ENCODE measurements around the gene AP5S1. TPM values are rescaled to one million over a fixed set of nuclear protein-coding genes. Genes with fewer than 3 reads are reported as not detected.

Gene AP5S1, protein sequence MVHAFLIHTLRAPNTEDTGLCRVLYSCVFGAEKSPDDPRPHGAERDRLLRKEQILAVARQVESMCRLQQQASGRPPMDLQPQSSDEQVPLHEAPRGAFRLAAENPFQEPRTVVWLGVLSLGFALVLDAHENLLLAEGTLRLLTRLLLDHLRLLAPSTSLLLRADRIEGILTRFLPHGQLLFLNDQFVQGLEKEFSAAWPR
- total RNA-seq (2021) = 3.9 and 4.1 TPM in 2 replicates
- long read RNA-seq, full-length matches to known transcripts = 15 of 16 reads
- long read RNA-seq, partial matches to known transcripts = 1 of 16 reads
- long read RNA-seq, other reads (novel, unspliced or antisense) = 0 of 16 reads

DNA sequence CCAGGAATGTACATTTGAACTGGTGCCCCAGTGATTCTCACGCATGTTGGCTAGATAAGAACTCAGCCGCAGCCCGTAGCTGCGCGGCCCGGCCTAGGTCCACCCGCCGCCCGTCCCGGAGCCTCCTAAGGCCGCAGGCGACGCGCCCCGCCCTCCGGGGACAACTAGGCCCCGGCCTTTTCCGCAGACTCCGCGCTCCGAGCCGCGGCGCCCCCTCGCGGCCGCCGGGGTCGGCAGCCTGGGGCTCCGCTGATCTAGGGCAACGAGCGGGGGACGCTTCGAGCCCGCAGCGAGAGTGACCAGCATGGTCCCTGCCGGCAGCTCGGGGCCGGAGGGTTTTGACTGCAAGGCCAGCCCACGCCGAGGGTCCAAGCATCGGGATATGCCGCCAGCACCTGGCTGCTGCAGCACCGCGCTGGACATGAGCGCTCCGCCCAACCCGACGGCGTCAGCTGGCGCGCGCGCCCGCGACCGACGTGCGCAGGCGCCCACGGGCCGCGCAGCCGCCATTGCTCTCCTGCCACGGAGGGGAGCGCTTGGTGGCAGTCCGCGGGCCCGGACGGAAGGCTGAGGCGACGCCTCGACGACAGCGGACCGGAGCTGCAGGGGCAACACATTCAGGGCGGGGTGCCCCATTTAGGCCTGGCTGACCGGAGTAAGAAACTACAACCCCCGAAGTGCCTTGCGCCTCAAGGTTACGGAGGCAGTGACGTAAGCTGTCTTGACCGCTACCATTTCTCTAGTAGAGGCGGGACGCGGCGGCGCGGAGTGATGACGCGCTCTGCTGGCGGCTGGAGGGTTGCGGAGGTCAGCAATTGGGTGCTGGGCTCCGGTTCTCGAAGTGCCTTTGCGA, at the start of gene AP5S1:
Gene AP5S1 (plus strand): TSS at position 500 of the 853 bp plus-strand sequence. CDS start 1,571 bp downstream, outside the sequence.
- TF ChIP-seq, protein P1, sequence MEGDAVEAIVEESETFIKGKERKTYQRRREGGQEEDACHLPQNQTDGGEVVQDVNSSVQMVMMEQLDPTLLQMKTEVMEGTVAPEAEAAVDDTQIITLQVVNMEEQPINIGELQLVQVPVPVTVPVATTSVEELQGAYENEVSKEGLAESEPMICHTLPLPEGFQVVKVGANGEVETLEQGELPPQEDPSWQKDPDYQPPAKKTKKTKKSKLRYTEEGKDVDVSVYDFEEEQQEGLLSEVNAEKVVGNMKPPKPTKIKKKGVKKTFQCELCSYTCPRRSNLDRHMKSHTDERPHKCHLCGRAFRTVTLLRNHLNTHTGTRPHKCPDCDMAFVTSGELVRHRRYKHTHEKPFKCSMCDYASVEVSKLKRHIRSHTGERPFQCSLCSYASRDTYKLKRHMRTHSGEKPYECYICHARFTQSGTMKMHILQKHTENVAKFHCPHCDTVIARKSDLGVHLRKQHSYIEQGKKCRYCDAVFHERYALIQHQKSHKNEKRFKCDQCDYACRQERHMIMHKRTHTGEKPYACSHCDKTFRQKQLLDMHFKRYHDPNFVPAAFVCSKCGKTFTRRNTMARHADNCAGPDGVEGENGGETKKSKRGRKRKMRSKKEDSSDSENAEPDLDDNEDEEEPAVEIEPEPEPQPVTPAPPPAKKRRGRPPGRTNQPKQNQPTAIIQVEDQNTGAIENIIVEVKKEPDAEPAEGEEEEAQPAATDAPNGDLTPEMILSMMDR (conservative IDR thresholded peaks at IDR 0.05) = peak; percentile 100
- Histone ChIP-seq H3K27me3 (ENCODE audit: insufficient read depth, low read length) (no peaks in the 10 kb centered on the region), H4K20me1 (ENCODE audit: control insufficient read depth, insufficient read depth, insufficient read length) (no peaks in the 10 kb centered on the region), H2BK5ac (ENCODE audit: insufficient read length, low read length) (no peak within 1 kb of the TSS), H3K79me2 (ENCODE audit: insufficient read depth, low read length) (no peaks in the 10 kb centered on the region), H3K23ac (ENCODE audit: insufficient read length, low read depth, low read length) (no peak within 1 kb of the TSS), H3K9me3 (ENCODE audit: control insufficient read depth, low read depth, low read length) (no peaks in the 10 kb centered on the region), H3T11ph (ENCODE audit: low read length) (no peak within 1 kb of the TSS), H4K5ac (ENCODE audit: insufficient read length, low read depth, low read length) (no peak within 1 kb of the TSS), H2AK5ac (ENCODE audit: insufficient read length, low read length) (no peak within 1 kb of the TSS), H3K23me2 (ENCODE audit: insufficient read length, low read depth, low read length, poor library complexity, severe bottlenecking) (no peaks in the 10 kb centered on the region), H3K4me1 (ENCODE audit: insufficient read depth, low read length) (no peaks in the 10 kb centered on the region; the same call in 1 of the 2 replicates), H3K18ac (ENCODE audit: insufficient read length, low read depth, low read length) (peak within 1 kb of the TSS; percentile 92), H2AFZ (ENCODE audit: low read length) (peak within 1 kb of the TSS; percentile 10), H2BK15ac (ENCODE audit: low read depth, low read length) (no peak within 1 kb of the TSS), H3K4me2 (ENCODE audit: insufficient read depth, insufficient read length, low read length) (peak within 1 kb of the TSS; percentile 8), H4K8ac (replicated peaks; ENCODE audit: insufficient read length, low read depth, low read length) (no peak within 1 kb of the TSS), H3K9ac (ENCODE audit: extremely low read depth, insufficient read length, low read length) (peak within 1 kb of the TSS; percentile 66), H3K56ac (ENCODE audit: insufficient read length, low read depth, low read length) (no peak within 1 kb of the TSS), H4K91ac (ENCODE audit: insufficient read length, low read depth, low read length) (no peak within 1 kb of the TSS), H3K4ac (ENCODE audit: low read depth, low read length) (no peak within 1 kb of the TSS), H2BK120ac (ENCODE audit: low read depth, low read length, poor library complexity, severe bottlenecking) (no peak within 1 kb of the TSS), H2BK20ac (ENCODE audit: low read depth, low read length, poor library complexity, severe bottlenecking) (no peak within 1 kb of the TSS), H3K79me1 (ENCODE audit: insufficient read depth, low read depth, low read length, poor library complexity, severe bottlenecking) (no peaks in the 10 kb centered on the region), H3K14ac (ENCODE audit: insufficient read depth, low read length) (peak within 1 kb of the TSS; percentile 96), H2BK12ac (ENCODE audit: insufficient read length, low read depth, low read length) (no peak within 1 kb of the TSS), H3K27ac (ENCODE audit: insufficient read length, low read depth, low read length) (no peak within 1 kb of the TSS)
- peaks cover 0 to 2% (median 0%) of the 10 kb centered on the region in 3 experiments; a peak in 1 of 7 replicates for H3K36me3 Mint-ChIP-seq (ENCODE audit: insufficient read depth in 1 of 3, low read depth in 3 of 3)
- H3K4me1 Mint-ChIP-seq = peaks cover 23 to 32% of the 10 kb centered on the region in 2 experiments
- no CpG with 5 or more reads among the region's 96 CpGs for WGBS (ENCODE audit: extremely low coverage, insufficient read length, low lambda C conversion rate)
- H3K4me3 Mint-ChIP-seq = peak within 1 kb of the TSS; percentile 82 to 85
- H3K9me3 Mint-ChIP-seq = no peaks in the 10 kb centered on the region; a peak in 1 of 5 replicates
- peak; percentile 98 for DNase-seq
- H3K27ac Mint-ChIP-seq = peak within 1 kb of the TSS; percentile 94 to 98 (median 97)
- no peaks in the 10 kb centered on the region for H3K27me3 Mint-ChIP-seq (ENCODE audit: low read depth)
